GM19239 (cell line): ENCODE measurements around the gene NF1.
A peak's percentile ranks its signal among the peaks of the same experiment; 100 is the strongest.
"Not testable (repeated sequence)": the region's sequence is repeated elsewhere in the genome, so short reads cannot be mapped to it uniquely, and the experiment has no call there.

Experiments
- DNase-seq: peaks from one replicate; pipeline ENCODE4 v3.0.0; 2011; ENCODE audit warnings: low spot score; ENCODE audit not compliant: insufficient read length
- FAIRE-seq: peaks from 2 replicates; lab custom pipeline; 2011; peaks lifted over from hg19 to GRCh38; lab: Jason Lieb, UNC

The NF1 gene

GRCh38 chr17:31287932-31288331, 193.2 kb downstream of the NF1 start:
- FAIRE-seq, DNase-seq: not testable (repeated sequence)

GRCh38 chr17:31289790-31290189, 195.0 kb downstream of the NF1 start:
- FAIRE-seq = no peak
- no peak for DNase-seq

GRCh38 chr17:31291820-31292219, 197.0 kb downstream of the NF1 start:
- FAIRE-seq = no peak
- no peak for DNase-seq

- DNase-seq (no peak), FAIRE-seq (no peak)
Observed at GRCh38 chr17:31293581-31293980, 198.8 kb downstream of the NF1 start.

- DNase-seq (no peak), FAIRE-seq (no peak)
Observed at GRCh38 chr17:31294231-31294630, 199.5 kb downstream of the NF1 start.

GRCh38 chr17:31294820-31295488, 200.2 kb downstream of the NF1 start:
- DNase-seq = no peak
- no peak for FAIRE-seq

- FAIRE-seq (no peak), DNase-seq (no peak)
Observed at GRCh38 chr17:31295489-31295871, 200.7 kb downstream of the NF1 start.

- DNase-seq (no peak), FAIRE-seq (no peak)
Observed at GRCh38 chr17:31296142-31296541, 201.4 kb downstream of the NF1 start.

GRCh38 chr17:31297090-31297489, 202.3 kb downstream of the NF1 start, which contains the start of gene OMG:
OMG (minus strand) TSS chr17:31297239; CDS start chr17:31296331, 908 bp downstream.
- no peak for FAIRE-seq
- DNase-seq = no peak

- no peak for DNase-seq
- FAIRE-seq = no peak
Observed at GRCh38 chr17:31299624-31300023, 204.8 kb downstream of the NF1 start.

- DNase-seq (no peak), FAIRE-seq (no peak)
Observed at GRCh38 chr17:31307640-31308039, 212.9 kb downstream of the NF1 start.

GRCh38 chr17:31308372-31309334, 213.9 kb downstream of the NF1 start:
- DNase-seq (no peak), FAIRE-seq (peak; percentile 91)

GRCh38 chr17:31309556-31309955, 214.8 kb downstream of the NF1 start:
- FAIRE-seq = peak; percentile 98
- DNase-seq = peak; percentile 14

- FAIRE-seq (peak; percentile 58), DNase-seq (no peak)
Observed at GRCh38 chr17:31310260-31310659, 215.5 kb downstream of the NF1 start.

GRCh38 chr17:31310886-31311285, 216.1 kb downstream of the NF1 start:
- FAIRE-seq (no peak), DNase-seq (no peak)

GRCh38 chr17:31311526-31311925, 216.7 kb downstream of the NF1 start:
- DNase-seq (no peak), FAIRE-seq (peak; percentile 87)

GRCh38 chr17:31312223-31312622, 217.4 kb downstream of the NF1 start:
- DNase-seq, FAIRE-seq: not testable (repeated sequence)

GRCh38 chr17:31313982-31314781, 219.4 kb downstream of the NF1 start, which contains the start of gene EVI2B:
EVI2B (minus strand) TSS chr17:31314054; CDS start chr17:31305609, 8,445 bp downstream.
- FAIRE-seq = peak; percentile 91
- DNase-seq = no peak

GRCh38 chr17:31314782-31315100, 220.0 kb downstream of the NF1 start:
- DNase-seq (no peak), FAIRE-seq (peak; percentile 61)

- FAIRE-seq = peak; percentile 98
- DNase-seq = no peak
Observed at GRCh38 chr17:31318298-31318801, 223.6 kb downstream of the NF1 start.
